Motor neuron (in vitro differentiated cells): ENCODE results near the gene SEC31A. TPM values are rescaled to one million over a fixed set of nuclear protein-coding genes. Genes with fewer than 3 reads are reported as not detected.
A peak's percentile ranks its signal among the peaks of the same experiment; 100 is the strongest.

Source experiments
- ATAC-seq, 8 experiments: fragments of 200-7000 bp; cut with Tn5 transposase; replicated peaks in 6 of 8; 2 replicates each; pipeline ENCODE4 v1.8.0; 2021; ENCODE audit warnings: mild to moderate bottlenecking in 8 of 8, moderate library complexity in 8 of 8
- H3K27ac ChIP-seq, 2 donors: fragments of 250-450 bp; sonication (Bioruptor Pico); 2 replicates each; pipeline ENCODE4 v1.9.0; 2021; ENCODE audit warnings: antibody characterized with exemption in 2 of 2, mild to moderate bottlenecking in 2 of 2, moderate library complexity in 1 of 2
- H3K4me1 ChIP-seq, 2 donors: fragments of 250-450 bp; sonication (Bioruptor Pico); replicated peaks in 1 of 2; 2 replicates each; pipeline ENCODE4 v1.6.1; 2021; ENCODE audit warnings: antibody characterized with exemption in 2 of 2, mild to moderate bottlenecking in 2 of 2, moderate library complexity in 1 of 2
- H3K4me3 ChIP-seq, 5 donors: fragments of 250-450 bp; sonication (Bioruptor Pico); 2 replicates each; pipeline ENCODE4 v1.9.0; 2021; ENCODE audit warnings: antibody characterized with exemption in 5 of 5, mild to moderate bottlenecking in 5 of 5, moderate library complexity in 4 of 5
- WGBS, 10 experiments: fragments of 450-650 bp; shearing (Covaris generic); methylation state at CpG; one replicate each; pipeline ENCODE4 v1.0.0; 2022; 5-methylcytosine and 5-hydroxymethylcytosine counted together
- in situ Hi-C, 9 experiments: fragments of 400-800 bp; cut with MboI; loops; one replicate each; pipeline ENCODE4 v1.15.0; 2021; ENCODE audit warnings: low sequenced_read_pairs in 9 of 9, low pct_unique_long_range_greater_than_20kb in 2 of 9; ENCODE audit not compliant: unreplicated experiment in 9 of 9
- total RNA-seq, 8 experiments: library from RNA; unstranded; fragments of 300-600 nt; gene quantifications; 2 replicates each; pipeline versions ENCODE4 v1.2.3 to v1.2.4, GENCODE V29; 2022

The SEC31A gene
- total RNA-seq, 8 experiments from 2014 or later: 119 to 474 (median 230) TPM

GRCh38 chr4:82782626-82783345 lies 108.2 kb downstream of the SEC31A start:
- peak in 3 of 8 experiments; percentile 19 to 71 (median 68) for ATAC-seq
- Histone ChIP-seq H3K4me3 (no peak overlapping the region), H3K4me1 (peaks cover 37 to 42% of the 10 kb centered on the region in 2 donors), H3K27ac (no peak overlapping the region)
- 33 to 100% (median 39%) methylated on average over 1 to 4 of the region's 5 CpGs; no CpG with 5 or more reads in 4 of the 10 experiments for WGBS, 10 experiments
- in situ Hi-C loops: no loop called here

- Histone ChIP-seq H3K4me1 (peaks cover 20 to 25% of the 10 kb centered on the region in 2 donors), H3K27ac (no peak overlapping the region), H3K4me3 (no peak overlapping the region)
- in situ Hi-C loops: no loop called here
- ATAC-seq: peak; percentile 31 to 79 (median 66)
- WGBS, 10 experiments: 0 to 100% (median 57%) methylated on average over 1 to 7 of the region's 10 CpGs; no CpG with 5 or more reads in 3 of the 10 experiments
Observed at GRCh38 chr4:82780752-82781231, 110.2 kb downstream of the SEC31A start.

DNA sequence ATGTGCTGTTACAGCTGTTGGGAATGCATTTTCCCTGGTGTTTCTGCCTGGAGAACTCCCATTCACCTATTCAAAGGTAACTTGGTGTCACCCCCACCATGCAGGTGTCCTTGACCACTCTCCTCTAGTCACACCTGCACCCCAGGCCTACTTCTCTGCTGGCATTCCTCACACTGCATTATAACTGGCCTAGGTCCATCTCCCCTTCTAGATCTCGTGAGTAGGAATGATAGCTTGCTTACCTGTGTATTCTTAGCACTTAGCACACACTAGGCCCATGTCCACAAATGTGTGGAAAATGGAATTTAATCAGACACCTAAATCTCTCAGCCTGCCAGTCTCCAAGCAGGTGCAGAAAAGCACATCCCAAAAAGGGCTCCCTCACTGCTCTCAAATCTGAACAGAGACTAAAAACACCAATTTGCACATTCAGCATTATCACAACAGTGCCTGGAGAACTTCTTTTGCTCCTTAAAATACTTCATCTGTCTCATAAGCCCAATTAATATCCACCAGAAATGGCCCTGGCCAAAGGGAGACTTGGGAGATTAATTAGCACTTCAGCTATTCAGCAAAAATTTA lies 110.7 kb downstream of the SEC31A start:
- H3K27ac ChIP-seq: no peak overlapping the region
- 20 to 88% (median 60%) methylated on average over 1 of the region's 1 CpG; no CpG with 5 or more reads in 5 of the 10 experiments for WGBS, 10 experiments
- no peak for ATAC-seq
- no peak overlapping the region for H3K4me3 ChIP-seq
- H3K4me1 ChIP-seq: peaks cover 15 to 20% of the 10 kb centered on the region in 2 donors
- in situ Hi-C loops: no loop called here

DNA sequence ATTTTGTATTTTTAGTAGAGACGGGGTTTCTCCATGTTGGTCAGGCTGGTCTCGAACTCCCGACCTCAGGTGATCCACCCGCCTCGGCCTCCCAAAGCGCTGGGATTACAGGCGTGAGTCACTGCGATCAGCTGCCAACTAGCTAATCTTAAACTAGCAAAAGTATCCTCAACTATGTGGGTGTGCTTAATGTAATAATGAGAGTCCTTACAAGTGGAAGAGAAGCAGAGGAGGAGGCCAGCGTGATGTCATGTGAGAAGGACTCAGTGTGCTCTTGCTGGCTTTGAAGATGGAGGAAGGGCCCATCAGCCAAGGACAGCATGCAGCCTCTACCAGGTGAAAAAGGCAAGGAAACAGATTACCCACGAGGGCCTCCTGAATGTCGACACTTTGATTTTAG lies 111.9 kb downstream of the SEC31A start:
- H3K27ac ChIP-seq: no peak overlapping the region
- H3K4me3 ChIP-seq: no peak overlapping the region
- 0 to 93% (median 72%) methylated on average over 1 to 6 of the region's 11 CpGs; no CpG with 5 or more reads in 2 of the 10 experiments for WGBS, 10 experiments
- in situ Hi-C loops: no loop called here
- H3K4me1 ChIP-seq: peaks cover 7 to 8% of the 10 kb centered on the region in 2 donors
- no peak for ATAC-seq

DNA sequence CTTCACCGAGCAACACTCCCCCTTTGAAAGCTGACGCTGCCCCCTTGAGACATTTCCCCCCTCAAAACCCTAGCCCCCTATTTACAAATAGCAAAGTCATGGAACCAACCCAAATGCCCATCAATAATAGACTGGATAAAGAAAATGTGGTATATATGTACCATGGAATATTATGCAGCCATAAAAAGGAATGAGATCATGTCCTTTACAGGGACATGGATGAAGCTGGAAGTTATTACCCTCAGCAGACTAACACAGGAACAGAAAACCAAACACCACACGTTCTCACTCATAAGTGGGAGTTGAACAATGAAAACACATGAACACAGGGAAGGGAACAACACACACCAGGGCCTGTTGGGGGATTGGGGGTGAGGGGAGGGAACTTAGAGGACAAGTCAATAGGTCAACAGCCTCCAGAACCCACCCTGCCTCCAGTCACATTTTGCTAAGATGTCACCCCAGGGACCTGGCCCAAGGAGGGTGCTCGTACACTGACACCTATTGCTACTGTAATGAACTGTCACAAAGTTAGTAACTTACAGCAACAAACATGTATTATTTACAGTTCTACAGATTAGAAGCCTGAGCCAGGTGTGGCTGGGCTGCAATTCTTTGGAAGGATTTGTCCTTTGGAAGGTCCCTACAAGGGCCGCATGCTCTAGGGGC lies 113.0 kb downstream of the SEC31A start:
- 80 to 100% (median 100%) methylated on average over 1 to 2 of the region's 5 CpGs; no CpG with 5 or more reads in 4 of the 10 experiments for WGBS, 10 experiments
- Histone ChIP-seq H3K4me3 (no peak overlapping the region), H3K27ac (no peak overlapping the region), H3K4me1 (peaks cover 5 to 7% of the 10 kb centered on the region in 2 donors)
- no peak for ATAC-seq
- in situ Hi-C loops: no loop called here

- peak in 2 of 8 experiments; percentile 48 to 68 for ATAC-seq
- no peak overlapping the region for H3K27ac ChIP-seq
- in situ Hi-C loops: no loop called here
- WGBS, 10 experiments: 20 to 100% (median 85%) methylated on average over 1 to 5 of the region's 5 CpGs; no CpG with 5 or more reads in 2 of the 10 experiments
- peaks cover 5% of the 10 kb centered on the region in 2 donors for H3K4me1 ChIP-seq
- H3K4me3 ChIP-seq: no peak overlapping the region
Observed at GRCh38 chr4:82776925-82777542, 113.9 kb downstream of the SEC31A start.

DNA sequence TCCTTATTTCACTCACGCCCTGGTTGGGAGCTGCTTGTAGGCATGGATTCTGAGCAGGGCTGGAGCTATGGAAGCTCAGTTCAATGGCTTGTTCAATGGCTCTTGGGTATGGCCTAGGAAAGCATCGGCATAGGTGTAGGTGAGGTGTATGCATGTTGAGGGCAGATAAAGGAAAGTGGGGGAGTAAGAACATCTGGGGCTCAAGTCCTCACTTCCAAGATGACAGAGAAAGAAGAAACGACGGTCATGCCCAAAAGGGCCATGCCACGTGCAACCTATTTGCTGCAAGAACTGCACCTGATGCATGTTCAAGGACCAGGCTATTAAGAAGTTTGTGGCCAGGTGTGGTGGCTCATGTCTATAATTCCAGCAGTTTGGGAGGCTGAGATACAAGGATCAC lies 115.7 kb downstream of the SEC31A start:
- 64 to 96% (median 78%) methylated on average over 2 to 5 of the region's 5 CpGs; no CpG with 5 or more reads in 4 of the 10 experiments for WGBS, 10 experiments
- no peak overlapping the region for H3K4me3 ChIP-seq
- H3K27ac ChIP-seq: no peak overlapping the region
- ATAC-seq: no peak
- H3K4me1 ChIP-seq: no peaks in the 10 kb centered on the region
- in situ Hi-C loops: no loop called here

GRCh38 chr4:82774711-82775171 lies 116.2 kb downstream of the SEC31A start:
- Histone ChIP-seq H3K27ac (no peak overlapping the region), H3K4me1 (no peaks in the 10 kb centered on the region), H3K4me3 (no peak overlapping the region)
- in situ Hi-C loops: no loop called here
- 0 to 93% (median 65%) methylated on average over 1 to 2 of the region's 3 CpGs; no CpG with 5 or more reads in 2 of the 10 experiments for WGBS, 10 experiments
- ATAC-seq: no peak

DNA sequence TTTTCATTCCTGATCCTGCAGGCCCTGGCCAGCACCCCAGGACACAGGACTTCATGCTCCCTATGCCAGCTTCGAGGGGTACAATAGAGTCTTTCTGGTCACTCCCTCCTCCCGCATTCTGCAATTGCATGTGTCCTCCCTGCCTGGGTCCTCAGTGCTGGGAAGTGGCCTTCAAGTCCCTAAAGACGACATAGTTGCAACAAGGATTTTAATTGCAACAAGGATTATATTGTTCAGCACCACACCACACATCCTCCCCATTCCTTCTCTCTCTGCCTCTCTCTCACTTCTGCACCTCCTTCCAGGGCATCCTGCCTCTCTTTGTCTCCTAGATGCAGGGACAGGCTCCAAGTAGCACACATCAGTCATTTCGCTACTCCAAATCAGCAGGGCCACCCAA lies 117.9 kb downstream of the SEC31A start:
- in situ Hi-C loops: no loop called here
- Histone ChIP-seq H3K4me3 (no peak overlapping the region), H3K27ac (no peak overlapping the region), H3K4me1 (no peaks in the 10 kb centered on the region)
- no peak for ATAC-seq
- WGBS, 10 experiments: 40 to 83% (median 73%) methylated on average over 1 to 4 of the region's 4 CpGs; no CpG with 5 or more reads in 5 of the 10 experiments

- ATAC-seq: no peak
- Histone ChIP-seq H3K4me1 (no peaks in the 10 kb centered on the region), H3K27ac (no peak overlapping the region), H3K4me3 (no peak overlapping the region)
- WGBS, 10 experiments: 0 to 100% (median 49%) methylated on average over 1 to 3 of the region's 3 CpGs; no CpG with 5 or more reads in 2 of the 10 experiments
- in situ Hi-C loops: no loop called here
Observed at GRCh38 chr4:82770607-82771006, 120.3 kb downstream of the SEC31A start.
